ENCODE results near the gene SPATA6L.

Gene SPATA6L

DNA sequence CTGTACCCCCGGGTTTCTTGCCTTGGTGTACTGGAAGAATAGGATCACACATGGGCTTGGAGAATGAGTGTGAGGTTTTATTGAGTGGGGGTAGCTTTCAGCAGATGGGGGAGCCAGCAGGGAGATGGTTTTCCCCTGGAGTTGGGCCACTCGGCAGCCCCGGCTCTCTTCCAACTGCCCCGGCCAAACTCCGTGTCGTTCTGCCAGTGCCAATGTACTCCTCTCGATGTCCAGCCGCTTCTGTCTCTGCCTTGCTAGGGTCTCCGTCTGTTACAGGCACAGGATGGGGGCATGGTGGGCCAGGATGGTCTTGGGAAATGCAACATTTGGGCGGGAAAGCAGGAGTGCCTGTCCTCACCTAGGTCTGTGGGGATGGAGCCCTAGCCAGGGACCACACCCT, 11.7 kb downstream of the SPATA6L start:
- no peaks in the 10 kb centered on the region for H3K4me1 ChIP-seq (ENCODE audit: control insufficient read depth, insufficient read depth, low read length, poor library complexity, severe bottlenecking)
- no peaks in the 10 kb centered on the region for H3K9me3 ChIP-seq (ENCODE audit: control insufficient read depth, low read length)
- H3K36me3 ChIP-seq (ENCODE audit: control insufficient read depth, insufficient read depth, low read length): no peaks in the 10 kb centered on the region
- no peak overlapping the region for H3K4me3 ChIP-seq (ENCODE audit: insufficient read depth, low read depth, low read length, poor library complexity, severe bottlenecking)
- no peaks in the 10 kb centered on the region for H3K27me3 ChIP-seq (replicated peaks; ENCODE audit: control insufficient read depth, insufficient read depth, low read length, poor library complexity, severe bottlenecking)
- no peak for DNase-seq
- no peak overlapping the region for H3K27ac ChIP-seq (ENCODE audit: insufficient read depth, low read length, poor library complexity, severe bottlenecking)

DNA sequence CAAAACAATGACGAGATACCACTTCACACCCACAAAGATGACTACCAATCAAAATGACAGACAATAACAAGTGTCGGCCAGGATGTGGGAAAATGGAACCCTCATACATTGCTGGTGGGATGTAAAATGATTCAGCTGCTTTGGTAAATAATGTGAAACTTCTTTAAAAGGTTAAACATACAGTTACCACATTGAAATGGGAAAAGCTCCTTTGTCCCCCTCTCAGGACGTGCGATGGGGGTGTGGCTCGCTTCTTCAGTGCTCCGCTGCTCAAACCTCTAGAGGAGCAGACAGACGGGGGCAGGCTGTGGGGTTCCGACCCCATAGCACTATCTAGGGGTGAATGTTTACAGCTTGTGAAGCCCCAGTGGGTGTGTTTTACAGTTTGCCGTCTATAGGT, 12.2 kb downstream of the SPATA6L start:
- Histone ChIP-seq H3K4me1 (ENCODE audit: control insufficient read depth, insufficient read depth, low read length, poor library complexity, severe bottlenecking) (no peaks in the 10 kb centered on the region), H3K9me3 (ENCODE audit: control insufficient read depth, low read length) (no peaks in the 10 kb centered on the region), H3K27ac (ENCODE audit: insufficient read depth, low read length, poor library complexity, severe bottlenecking) (no peak overlapping the region), H3K4me3 (ENCODE audit: insufficient read depth, low read depth, low read length, poor library complexity, severe bottlenecking) (no peak overlapping the region), H3K36me3 (ENCODE audit: control insufficient read depth, insufficient read depth, low read length) (no peaks in the 10 kb centered on the region), H3K27me3 (replicated peaks; ENCODE audit: control insufficient read depth, insufficient read depth, low read length, poor library complexity, severe bottlenecking) (no peaks in the 10 kb centered on the region)
- DNase-seq: no peak

DNA sequence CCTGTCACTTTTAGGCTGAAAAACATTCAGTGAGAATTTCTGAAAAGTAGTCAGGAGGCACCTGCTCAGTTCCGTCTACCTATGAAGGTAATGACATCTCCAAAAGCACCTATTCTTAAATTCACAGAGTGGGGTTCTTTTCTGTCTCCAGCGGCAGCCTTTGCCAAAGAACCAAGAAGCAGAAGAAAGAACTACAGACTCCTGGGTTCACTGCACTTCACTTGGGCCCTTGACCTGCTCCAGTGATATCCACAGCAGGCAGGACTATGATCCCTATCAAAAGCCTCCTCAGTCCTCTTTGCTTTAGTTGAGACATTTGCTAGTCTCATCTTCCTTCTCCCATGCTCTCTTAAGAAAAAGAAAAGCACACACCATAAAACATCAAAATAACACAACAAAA, 23.9 kb downstream of the SPATA6L start:
- DNase-seq: no peak
- H3K9me3 ChIP-seq (ENCODE audit: control insufficient read depth, low read length): no peaks in the 10 kb centered on the region
- H3K4me1 ChIP-seq (ENCODE audit: control insufficient read depth, insufficient read depth, low read length, poor library complexity, severe bottlenecking): no peaks in the 10 kb centered on the region
- H3K27me3 ChIP-seq (replicated peaks; ENCODE audit: control insufficient read depth, insufficient read depth, low read length, poor library complexity, severe bottlenecking): no peaks in the 10 kb centered on the region
- H3K27ac ChIP-seq (ENCODE audit: insufficient read depth, low read length, poor library complexity, severe bottlenecking): no peak overlapping the region
- H3K36me3 ChIP-seq (ENCODE audit: control insufficient read depth, insufficient read depth, low read length): no peaks in the 10 kb centered on the region
- no peak overlapping the region for H3K4me3 ChIP-seq (ENCODE audit: insufficient read depth, low read depth, low read length, poor library complexity, severe bottlenecking)

DNA sequence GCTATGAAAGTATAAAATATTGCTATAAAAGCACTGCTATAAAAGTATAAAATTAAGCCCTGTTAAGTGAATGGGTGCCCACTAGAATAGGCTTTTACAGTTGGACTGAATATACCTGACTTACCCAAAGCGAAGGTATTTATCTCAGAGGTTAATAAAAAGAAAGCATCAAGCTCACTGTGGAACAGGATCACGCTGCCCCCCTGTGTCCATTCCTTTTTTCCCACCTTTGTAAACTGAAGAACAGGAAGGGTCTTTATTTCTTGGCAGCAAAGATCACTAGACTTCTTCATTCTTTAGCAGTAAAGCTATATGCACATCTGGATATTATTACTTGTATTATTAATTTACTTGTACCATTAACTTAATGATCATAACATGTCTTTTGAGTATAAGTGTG, 26.3 kb downstream of the SPATA6L start:
- DNase-seq: peak in 2 of 3 donors; percentile 24 to 30
- no peaks in the 10 kb centered on the region for H3K36me3 ChIP-seq (ENCODE audit: control insufficient read depth, insufficient read depth, low read length)
- no peaks in the 10 kb centered on the region for H3K4me1 ChIP-seq (ENCODE audit: control insufficient read depth, insufficient read depth, low read length, poor library complexity, severe bottlenecking)
- H3K9me3 ChIP-seq (ENCODE audit: control insufficient read depth, low read length): no peaks in the 10 kb centered on the region
- H3K4me3 ChIP-seq (ENCODE audit: insufficient read depth, low read depth, low read length, poor library complexity, severe bottlenecking): no peak overlapping the region
- no peaks in the 10 kb centered on the region for H3K27me3 ChIP-seq (replicated peaks; ENCODE audit: control insufficient read depth, insufficient read depth, low read length, poor library complexity, severe bottlenecking)
- H3K27ac ChIP-seq (ENCODE audit: insufficient read depth, low read length, poor library complexity, severe bottlenecking): no peak overlapping the region

DNA sequence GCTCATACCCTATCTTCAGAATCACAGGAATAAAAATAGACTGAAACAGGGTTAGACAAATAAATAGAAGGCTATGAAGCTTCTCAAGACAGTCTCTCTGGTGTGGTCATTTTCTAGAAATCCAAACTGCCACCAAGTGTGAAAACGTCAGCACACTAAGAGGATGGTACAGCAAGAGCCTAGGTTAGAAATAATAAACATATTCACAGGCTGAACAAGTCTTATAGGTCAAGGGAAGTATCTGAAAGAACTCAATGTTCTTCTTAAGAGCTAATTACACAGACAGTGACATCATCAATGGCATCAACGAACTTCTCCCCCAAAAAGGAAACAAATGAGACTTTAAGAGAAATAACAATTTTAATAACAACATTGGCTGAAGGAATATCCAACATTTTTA, 26.9 kb downstream of the SPATA6L start:
- H3K27me3 ChIP-seq (replicated peaks; ENCODE audit: control insufficient read depth, insufficient read depth, low read length, poor library complexity, severe bottlenecking): no peaks in the 10 kb centered on the region
- no peak for DNase-seq
- no peaks in the 10 kb centered on the region for H3K36me3 ChIP-seq (ENCODE audit: control insufficient read depth, insufficient read depth, low read length)
- H3K9me3 ChIP-seq (ENCODE audit: control insufficient read depth, low read length): no peaks in the 10 kb centered on the region
- no peak overlapping the region for H3K4me3 ChIP-seq (ENCODE audit: insufficient read depth, low read depth, low read length, poor library complexity, severe bottlenecking)
- no peaks in the 10 kb centered on the region for H3K4me1 ChIP-seq (ENCODE audit: control insufficient read depth, insufficient read depth, low read length, poor library complexity, severe bottlenecking)
- no peak overlapping the region for H3K27ac ChIP-seq (ENCODE audit: insufficient read depth, low read length, poor library complexity, severe bottlenecking)

DNA sequence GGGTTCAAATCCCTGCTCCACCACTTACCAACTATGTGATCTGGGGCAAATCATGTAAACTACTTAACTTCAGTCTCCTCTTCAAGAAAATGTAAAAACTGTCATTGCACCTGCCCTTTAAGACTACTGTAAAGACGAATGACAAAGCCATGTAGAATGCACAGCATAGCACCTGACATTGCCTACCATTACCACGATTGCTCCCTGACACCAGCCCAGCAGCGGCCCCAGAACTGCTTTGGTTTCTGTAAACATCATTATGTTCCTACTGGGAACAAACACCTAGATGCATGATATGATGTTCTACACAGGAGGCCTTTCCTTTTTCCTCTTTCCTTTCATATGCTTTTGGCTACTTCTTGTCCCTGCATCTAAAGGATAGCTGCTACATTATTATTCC, 27.3 kb downstream of the SPATA6L start:
- no peaks in the 10 kb centered on the region for H3K4me1 ChIP-seq (ENCODE audit: control insufficient read depth, insufficient read depth, low read length, poor library complexity, severe bottlenecking)
- no peak overlapping the region for H3K4me3 ChIP-seq (ENCODE audit: insufficient read depth, low read depth, low read length, poor library complexity, severe bottlenecking)
- H3K27me3 ChIP-seq (replicated peaks; ENCODE audit: control insufficient read depth, insufficient read depth, low read length, poor library complexity, severe bottlenecking): no peaks in the 10 kb centered on the region
- no peak overlapping the region for H3K27ac ChIP-seq (ENCODE audit: insufficient read depth, low read length, poor library complexity, severe bottlenecking)
- H3K36me3 ChIP-seq (ENCODE audit: control insufficient read depth, insufficient read depth, low read length): no peaks in the 10 kb centered on the region
- DNase-seq: no peak
- no peaks in the 10 kb centered on the region for H3K9me3 ChIP-seq (ENCODE audit: control insufficient read depth, low read length)

DNA sequence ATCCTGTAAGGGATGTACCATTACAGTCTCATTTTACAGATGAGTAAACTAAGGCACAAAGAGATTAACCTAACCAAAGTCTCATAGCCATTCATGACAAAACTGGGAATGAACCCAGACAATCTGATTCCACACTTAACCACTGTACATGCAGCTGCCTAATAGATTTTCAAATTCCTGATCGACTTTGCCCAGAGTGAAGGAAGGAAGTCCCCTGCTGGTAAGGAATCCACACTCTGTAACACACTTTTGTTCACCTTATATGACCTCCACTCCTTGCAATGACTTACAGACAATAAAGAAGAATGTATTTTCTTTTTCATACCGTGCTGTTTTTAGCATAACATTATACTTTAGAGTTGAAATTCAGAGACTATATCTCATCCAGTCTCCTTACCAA, 35.4 kb downstream of the SPATA6L start:
- no peak overlapping the region for H3K27ac ChIP-seq (ENCODE audit: insufficient read depth, low read length, poor library complexity, severe bottlenecking)
- H3K27me3 ChIP-seq (replicated peaks; ENCODE audit: control insufficient read depth, insufficient read depth, low read length, poor library complexity, severe bottlenecking): no peaks in the 10 kb centered on the region
- H3K36me3 ChIP-seq (ENCODE audit: control insufficient read depth, insufficient read depth, low read length): no peaks in the 10 kb centered on the region
- H3K4me1 ChIP-seq (ENCODE audit: control insufficient read depth, insufficient read depth, low read length, poor library complexity, severe bottlenecking): no peaks in the 10 kb centered on the region
- no peak overlapping the region for H3K4me3 ChIP-seq (ENCODE audit: insufficient read depth, low read depth, low read length, poor library complexity, severe bottlenecking)
- no peak for DNase-seq
- no peaks in the 10 kb centered on the region for H3K9me3 ChIP-seq (ENCODE audit: control insufficient read depth, low read length)

DNA sequence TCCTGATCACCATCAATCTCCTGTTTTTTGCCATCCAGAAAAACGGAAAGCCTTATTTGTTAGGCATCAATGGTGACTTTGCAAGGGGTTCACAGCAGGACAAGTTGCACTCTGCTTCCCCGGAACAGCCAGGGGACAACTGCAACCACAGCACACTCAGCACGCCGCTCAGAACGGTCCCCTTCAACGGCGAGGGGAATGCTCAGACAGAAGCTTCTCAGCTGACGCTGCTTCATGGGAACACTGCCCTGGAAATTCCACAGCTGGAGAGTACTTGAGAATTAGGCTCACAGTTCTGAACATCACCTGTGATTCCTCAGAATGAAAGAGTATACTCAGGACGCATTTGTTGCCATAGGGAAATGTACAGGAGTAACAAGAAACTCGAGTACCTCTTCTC, 44.3 kb downstream of the SPATA6L start:
- no peak for DNase-seq
- Histone ChIP-seq H3K36me3 (ENCODE audit: control insufficient read depth, insufficient read depth, low read length) (no peaks in the 10 kb centered on the region), H3K9me3 (ENCODE audit: control insufficient read depth, low read length) (no peaks in the 10 kb centered on the region), H3K4me1 (ENCODE audit: control insufficient read depth, insufficient read depth, low read length, poor library complexity, severe bottlenecking) (peaks cover 7% of the 10 kb centered on the region), H3K27me3 (replicated peaks; ENCODE audit: control insufficient read depth, insufficient read depth, low read length, poor library complexity, severe bottlenecking) (no peaks in the 10 kb centered on the region), H3K4me3 (ENCODE audit: insufficient read depth, low read depth, low read length, poor library complexity, severe bottlenecking) (no peak overlapping the region), H3K27ac (ENCODE audit: insufficient read depth, low read length, poor library complexity, severe bottlenecking) (no peak overlapping the region)

DNA sequence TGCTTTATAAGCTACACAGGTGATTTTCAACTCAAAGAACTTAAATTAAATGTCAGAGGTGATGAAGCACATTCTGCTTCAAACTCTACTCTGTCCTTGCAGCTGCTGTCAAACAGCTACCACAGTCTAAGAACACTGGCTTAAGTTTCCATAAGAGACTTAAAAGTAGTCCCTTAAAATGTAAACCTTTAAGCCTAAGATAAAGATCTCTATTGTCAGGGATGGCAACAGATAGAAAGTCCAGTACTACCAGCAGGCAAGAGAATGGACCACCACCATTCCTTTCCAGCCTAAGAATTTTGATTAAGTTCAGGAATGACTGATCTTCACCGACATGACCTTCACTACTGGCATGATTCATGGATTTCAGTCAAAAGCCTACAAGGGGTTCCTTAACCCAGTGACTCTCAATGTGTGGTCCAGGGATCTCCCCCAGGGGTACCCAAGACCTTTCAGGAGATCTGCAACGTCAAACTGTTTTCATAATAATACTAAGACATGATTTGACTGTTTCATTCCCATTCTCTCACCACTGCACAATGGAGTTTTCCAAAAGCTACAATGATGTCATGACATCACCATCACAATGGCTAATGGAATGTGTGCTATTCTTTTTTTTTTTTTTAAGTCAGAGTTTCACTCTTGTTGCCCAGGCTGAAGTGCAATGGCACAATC, 45.3 kb downstream of the SPATA6L start:
- Histone ChIP-seq H3K4me3 (ENCODE audit: insufficient read depth, low read depth, low read length, poor library complexity, severe bottlenecking) (no peak overlapping the region), H3K27me3 (replicated peaks; ENCODE audit: control insufficient read depth, insufficient read depth, low read length, poor library complexity, severe bottlenecking) (no peaks in the 10 kb centered on the region), H3K36me3 (ENCODE audit: control insufficient read depth, insufficient read depth, low read length) (no peaks in the 10 kb centered on the region), H3K27ac (ENCODE audit: insufficient read depth, low read length, poor library complexity, severe bottlenecking) (no peak overlapping the region), H3K4me1 (ENCODE audit: control insufficient read depth, insufficient read depth, low read length, poor library complexity, severe bottlenecking) (peaks cover 7% of the 10 kb centered on the region), H3K9me3 (ENCODE audit: control insufficient read depth, low read length) (no peaks in the 10 kb centered on the region)
- no peak for DNase-seq

DNA sequence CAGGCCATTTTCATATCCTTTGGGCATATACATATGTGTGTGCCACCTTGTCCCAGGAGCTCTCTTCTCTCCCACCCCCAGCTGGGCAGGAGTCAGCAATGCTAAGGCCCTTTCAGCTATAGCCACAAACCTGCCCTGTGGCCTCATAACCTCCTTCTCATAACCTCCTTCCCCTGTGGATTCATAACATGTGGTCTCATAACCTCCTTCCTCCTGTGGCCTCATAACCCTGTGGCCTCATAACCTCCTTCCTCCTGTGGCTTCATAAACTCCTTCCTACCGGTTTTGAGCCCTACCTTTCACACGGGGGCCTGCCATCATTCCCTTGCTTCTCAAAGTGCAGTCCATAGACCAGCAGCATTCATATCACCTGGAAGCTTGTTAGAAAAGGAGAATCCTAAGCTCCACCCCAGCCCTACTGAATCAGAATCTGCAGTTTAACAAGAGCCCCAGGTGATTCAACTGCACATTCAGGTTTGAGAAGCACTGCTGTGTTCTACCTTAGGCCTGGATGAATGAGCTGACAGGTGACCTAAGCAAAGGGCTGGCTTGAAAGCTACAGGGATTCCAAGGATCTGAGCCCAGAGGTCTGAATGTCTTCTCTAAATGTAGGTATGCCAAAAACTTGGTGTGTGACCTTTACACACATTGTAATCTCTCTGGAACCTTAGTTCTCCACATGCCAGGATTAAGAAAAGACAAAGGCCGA, 46.1 kb downstream of the SPATA6L start:
- no peak for DNase-seq
- Histone ChIP-seq H3K27ac (ENCODE audit: insufficient read depth, low read length, poor library complexity, severe bottlenecking) (no peak overlapping the region), H3K27me3 (replicated peaks; ENCODE audit: control insufficient read depth, insufficient read depth, low read length, poor library complexity, severe bottlenecking) (no peaks in the 10 kb centered on the region), H3K36me3 (ENCODE audit: control insufficient read depth, insufficient read depth, low read length) (no peaks in the 10 kb centered on the region), H3K4me3 (ENCODE audit: insufficient read depth, low read depth, low read length, poor library complexity, severe bottlenecking) (no peak overlapping the region), H3K4me1 (ENCODE audit: control insufficient read depth, insufficient read depth, low read length, poor library complexity, severe bottlenecking) (peaks cover 7% of the 10 kb centered on the region), H3K9me3 (ENCODE audit: control insufficient read depth, low read length) (no peaks in the 10 kb centered on the region)

Measured in effector memory CD4-positive, alpha-beta T cell (primary cell).